NT2/D1 (cell line): ENCODE measurements around the gene OTOGL.

Experiments
- SUZ12 ChIP-seq: IDR thresholded peaks from 2 replicates; pipeline ENCODE4 v1.6.1; 2011; ENCODE audit not compliant: insufficient read length, insufficient read depth; ENCODE audit errors: extremely low read depth
- YY1 ChIP-seq: IDR thresholded peaks from 2 replicates; pipeline ENCODE4 v1.6.1; 2011; ENCODE audit not compliant: insufficient read length, insufficient read depth
- ZNF274 ChIP-seq: IDR thresholded peaks from 2 replicates; pipeline ENCODE4 v1.6.1; 2011; ENCODE audit warnings: mild to moderate bottlenecking, low read depth, low read length

DNA sequence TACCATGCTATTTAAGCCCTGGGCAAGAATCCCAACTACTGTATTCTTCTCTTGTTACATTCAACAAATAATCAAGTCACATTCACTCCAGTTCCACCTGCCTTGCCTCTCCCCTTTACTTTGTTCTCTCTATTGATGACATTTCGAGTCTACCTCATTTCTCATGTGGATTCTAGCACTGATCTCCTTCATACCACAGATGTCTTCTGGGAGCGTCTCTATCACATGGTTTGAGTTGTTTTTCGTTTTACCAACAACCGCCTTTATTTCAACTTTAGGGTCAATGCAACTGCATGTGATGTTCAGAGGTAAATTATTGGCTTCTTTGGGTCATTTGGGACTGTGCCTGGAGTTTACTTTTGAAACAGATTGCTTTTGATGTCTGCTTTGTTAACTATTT, 40.7 kb downstream of the OTOGL start:
- TF ChIP-seq SUZ12 (no peak), YY1 (no peak), ZNF274 (no peak)
